Neural cell (in vitro differentiated cells): ENCODE measurements around the gene ZNF701. TPM values are rescaled to one million over a fixed set of nuclear protein-coding genes. Genes with fewer than 3 reads are reported as not detected.
"Not testable (repeated sequence)": the region's sequence is repeated elsewhere in the genome, so short reads cannot be mapped to it uniquely, and the experiment has no call there.

Source experiments
- H2AFZ ChIP-seq: fragments of 200-600, 300-800 bp; sonication (generic), shearing (Covaris generic); 2 replicates; pipeline ENCODE4 v1.6.0; 2014; ENCODE audit warnings: low read depth, mild to moderate bottlenecking, antibody characterized with exemption, low read length, moderate library complexity
- H3F3A ChIP-seq: fragments of 200-600 bp; shearing (Covaris generic); 2 replicates; pipeline ENCODE4 v1.6.1; 2016; ENCODE audit warnings: mild to moderate bottlenecking, moderate library complexity, mixed read lengths, antibody characterized with exemption, low read length; ENCODE audit not compliant: insufficient read depth, poor library complexity, severe bottlenecking
- H3K27ac ChIP-seq: fragments of 200-600, 300-800 bp; sonication (generic), shearing (Covaris generic); 2 replicates; pipeline ENCODE4 v1.5.1; 2014; ENCODE audit warnings: mild to moderate bottlenecking, low read length, moderate library complexity
- H3K27me3 ChIP-seq: fragments of 300-800, 200-600 bp; sonication (generic), shearing (Covaris generic); 2 replicates; pipeline ENCODE4 v1.6.0; 2014; ENCODE audit warnings: mild to moderate bottlenecking, low read depth, low read length, moderate library complexity; ENCODE audit not compliant: insufficient read depth
- H3K36me3 ChIP-seq: fragments of 300-800, 200-600 bp; sonication (generic), shearing (Covaris generic); 2 replicates; pipeline ENCODE4 v1.5.1; 2014; ENCODE audit warnings: mild to moderate bottlenecking, antibody characterized with exemption, low read length, moderate library complexity; ENCODE audit not compliant: insufficient read depth
- H3K4me2 ChIP-seq: fragments of 300-800, 200-600 bp; sonication (generic), shearing (Covaris generic); 2 replicates; pipeline ENCODE4 v1.6.0; 2014; ENCODE audit warnings: mild to moderate bottlenecking, low read length
- H3K4me3 ChIP-seq: fragments of 300-800, 200-600 bp; sonication (generic), shearing (Covaris generic); 2 replicates; pipeline ENCODE4 v1.5.1; 2014; ENCODE audit warnings: mild to moderate bottlenecking, low read length, moderate library complexity
- H3K79me2 ChIP-seq: fragments of 200-600 bp; shearing (Covaris generic); replicated peaks from 2 replicates; pipeline ENCODE4 v1.6.0; 2014; ENCODE audit warnings: mild to moderate bottlenecking, low read length, moderate library complexity; ENCODE audit not compliant: insufficient read depth
- H3K9ac ChIP-seq: fragments of 300-800, 200-600 bp; sonication (generic), shearing (Covaris generic); 2 replicates; pipeline ENCODE4 v1.6.1; 2016; ENCODE audit warnings: mild to moderate bottlenecking, low read length, mixed read lengths
- H3K9me2 ChIP-seq: fragments of 200-600 bp; shearing (Covaris generic); 2 replicates; pipeline ENCODE4 v1.6.1; 2016; ENCODE audit warnings: mild to moderate bottlenecking, low read length, mixed read lengths; ENCODE audit not compliant: insufficient read depth
- H3K9me3 ChIP-seq: fragments of 200-600, 300-800 bp; sonication (generic), shearing (Covaris generic); 2 replicates; pipeline ENCODE4 v1.6.1; 2016; ENCODE audit warnings: mild to moderate bottlenecking, mixed run types, low read length, moderate library complexity, mixed read lengths
- H4K20me1 ChIP-seq: fragments of 200-600 bp; shearing (Covaris generic); 2 replicates; pipeline ENCODE4 v1.6.1; 2016; ENCODE audit warnings: mild to moderate bottlenecking, mixed run types; ENCODE audit not compliant: insufficient read depth
- CTCF ChIP-seq: fragments of 450-650 bp; IDR thresholded peaks from 2 replicates; pipeline ENCODE4 v1.5.1; 2014; ENCODE audit warnings: antibody characterized with exemption, mild to moderate bottlenecking, moderate library complexity; ENCODE audit not compliant: poor library complexity, severe bottlenecking
- EP300 ChIP-seq: fragments of 450-650 bp; conservative IDR thresholded peaks from 2 replicates; pipeline ENCODE4 v1.6.1; 2014; ENCODE audit warnings: antibody characterized with exemption, mild to moderate bottlenecking, moderate library complexity; ENCODE audit not compliant: poor library complexity, severe bottlenecking
- EZH2 ChIP-seq: fragments of 200-600, 300-800 bp; shearing (Covaris generic), sonication (generic); IDR thresholded peaks from 2 replicates; pipeline ENCODE4 v1.6.1; 2014; ENCODE audit warnings: antibody characterized with exemption, low read length, borderline replicate concordance, mild to moderate bottlenecking; ENCODE audit not compliant: insufficient read depth, poor library complexity, severe bottlenecking
- MXI1 ChIP-seq: fragments of 450-650 bp; conservative IDR thresholded peaks from 2 replicates; pipeline ENCODE4 v1.6.1; 2014; ENCODE audit warnings: antibody characterized with exemption, mild to moderate bottlenecking; ENCODE audit not compliant: poor library complexity, severe bottlenecking
- POLR2AphosphoS5 ChIP-seq: IDR thresholded peaks from 2 replicates; pipeline ENCODE4 v1.6.1; 2012
- RAD21 ChIP-seq: fragments of 450-650 bp; conservative IDR thresholded peaks from 2 replicates; pipeline ENCODE4 v1.6.1; 2014; ENCODE audit warnings: antibody characterized with exemption, mild to moderate bottlenecking, moderate library complexity
- REST ChIP-seq: IDR thresholded peaks from 2 replicates; pipeline ENCODE4 v1.6.1; 2012; ENCODE audit warnings: borderline replicate concordance
- SMC3 ChIP-seq: fragments of 450-650 bp; conservative IDR thresholded peaks from 2 replicates; pipeline ENCODE4 v1.6.1; 2014; ENCODE audit warnings: antibody characterized with exemption, mild to moderate bottlenecking, moderate library complexity; ENCODE audit not compliant: poor library complexity
- TAF1 ChIP-seq: IDR thresholded peaks from 2 replicates; pipeline ENCODE4 v1.6.1; 2012; ENCODE audit warnings: low read depth
- polyA plus RNA-seq: library from polyadenylated mRNA; depleted of rRNA; stranded (reverse); fragments of >200 nt; gene quantifications from 2 replicates; pipeline ENCODE4 v1.2.3, GENCODE V29; 2014

The ZNF701 gene
- polyA plus RNA-seq, 1 donor from 2014 or later = 8.0 TPM

DNA sequence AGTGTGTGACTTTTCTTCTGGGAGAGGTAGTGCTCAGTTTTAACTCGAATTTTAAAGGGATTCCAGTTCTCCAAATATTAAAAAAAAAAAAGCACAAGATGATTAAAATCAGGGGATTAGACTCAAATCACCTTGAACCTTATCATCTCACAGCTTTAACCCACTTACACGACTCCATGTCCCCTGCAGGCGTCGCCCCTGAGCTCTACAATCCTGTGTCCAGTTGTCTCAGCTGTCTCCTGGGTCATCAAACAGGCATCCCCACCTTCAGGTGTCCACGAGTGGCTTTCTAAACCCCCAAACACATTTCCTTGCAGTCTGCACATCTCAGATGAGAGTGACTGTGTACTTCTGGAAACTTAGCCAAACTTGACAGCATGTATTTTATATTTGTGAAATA is 28.5 kb upstream of the ZNF701 start:
- Histone ChIP-seq H3K79me2 (no peaks in the 10 kb centered on the region), H3F3A (no peaks in the 10 kb centered on the region), H3K4me2 (no peak overlapping the region), H3K4me3 (no peak overlapping the region), H3K9ac (no peak overlapping the region), H3K27me3 (no peaks in the 10 kb centered on the region), H3K9me2 (no peaks in the 10 kb centered on the region), H3K27ac (no peak overlapping the region), H3K36me3 (no peaks in the 10 kb centered on the region), H3K9me3 (no peaks in the 10 kb centered on the region), H2AFZ (no peak overlapping the region), H4K20me1 (no peaks in the 10 kb centered on the region)
- TF ChIP-seq EP300 = no peak
- no peak for TF ChIP-seq TAF1
- TF ChIP-seq MXI1 = no peak
- no peak for TF ChIP-seq EZH2
- no peak for TF ChIP-seq CTCF
- TF ChIP-seq RAD21 = no peak
- no peak for TF ChIP-seq POLR2AphosphoS5
- TF ChIP-seq REST = no peak
- TF ChIP-seq SMC3 = no peak

- H3K4me2 ChIP-seq, H3K36me3 ChIP-seq: not testable (repeated sequence)
These were observed 27.5 kb upstream of the ZNF701 start for GRCh38 chr19:52542541-52542940.

DNA sequence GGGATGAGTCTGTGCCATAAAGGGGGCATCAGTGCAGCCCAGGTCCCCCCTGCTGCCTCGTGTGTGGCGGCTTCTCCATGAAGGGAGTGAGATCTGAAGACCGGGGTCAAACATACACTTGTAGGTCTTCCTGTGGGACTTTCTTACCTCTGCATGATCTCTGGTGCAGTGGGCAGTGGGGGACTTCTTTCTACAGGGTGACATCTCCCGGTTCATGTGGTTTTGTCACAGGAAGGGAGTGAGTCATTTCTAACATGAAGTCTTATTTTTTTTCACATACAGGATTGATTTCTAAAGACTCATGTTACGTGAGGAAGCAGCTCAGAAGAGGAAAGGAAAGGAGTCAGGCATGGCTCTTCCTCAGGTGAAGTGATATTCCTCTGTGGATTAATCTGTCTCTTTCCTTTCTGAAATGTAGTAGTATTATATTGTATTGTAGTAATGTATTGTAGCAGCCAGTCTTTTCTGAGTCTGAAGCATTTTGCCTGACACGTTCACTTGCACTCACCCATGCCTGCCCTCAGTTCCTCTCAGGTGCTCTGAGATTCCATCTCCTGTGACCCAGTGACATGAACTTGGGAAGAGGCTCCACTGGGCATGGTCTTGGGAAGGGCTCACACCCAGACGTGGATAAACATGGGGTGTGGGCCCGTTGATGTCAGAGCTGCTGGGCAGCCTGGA is 27.0 kb upstream of the ZNF701 start:
- TF ChIP-seq RAD21 = no peak
- no peak for TF ChIP-seq REST
- no peak for TF ChIP-seq POLR2AphosphoS5
- no peak for TF ChIP-seq SMC3
- TF ChIP-seq MXI1 = no peak
- TF ChIP-seq EZH2 = no peak
- no peak for TF ChIP-seq CTCF
- TF ChIP-seq TAF1 = no peak
- TF ChIP-seq EP300 = no peak
- Histone ChIP-seq H2AFZ (no peak overlapping the region), H3K9me3 (no peaks in the 10 kb centered on the region), H3K79me2 (no peaks in the 10 kb centered on the region), H4K20me1 (no peaks in the 10 kb centered on the region), H3K27ac (no peak overlapping the region), H3F3A (no peaks in the 10 kb centered on the region), H3K27me3 (no peaks in the 10 kb centered on the region), H3K4me2 (no peak overlapping the region), H3K9me2 (no peaks in the 10 kb centered on the region), H3K4me3 (no peak overlapping the region), H3K36me3 (no peaks in the 10 kb centered on the region), H3K9ac (no peak overlapping the region)

More at GRCh38 chr19:52542541-52542940, 27.5 kb upstream of the ZNF701 start:
- H3F3A ChIP-seq, H3K79me2 ChIP-seq, H3K9me3 ChIP-seq, H2AFZ ChIP-seq, H3K9me2 ChIP-seq, H4K20me1 ChIP-seq, H3K27me3 ChIP-seq, H3K9ac ChIP-seq, H3K4me3 ChIP-seq, H3K27ac ChIP-seq: not testable (repeated sequence)
